ENCODE measurements around the gene CRP.

DNA sequence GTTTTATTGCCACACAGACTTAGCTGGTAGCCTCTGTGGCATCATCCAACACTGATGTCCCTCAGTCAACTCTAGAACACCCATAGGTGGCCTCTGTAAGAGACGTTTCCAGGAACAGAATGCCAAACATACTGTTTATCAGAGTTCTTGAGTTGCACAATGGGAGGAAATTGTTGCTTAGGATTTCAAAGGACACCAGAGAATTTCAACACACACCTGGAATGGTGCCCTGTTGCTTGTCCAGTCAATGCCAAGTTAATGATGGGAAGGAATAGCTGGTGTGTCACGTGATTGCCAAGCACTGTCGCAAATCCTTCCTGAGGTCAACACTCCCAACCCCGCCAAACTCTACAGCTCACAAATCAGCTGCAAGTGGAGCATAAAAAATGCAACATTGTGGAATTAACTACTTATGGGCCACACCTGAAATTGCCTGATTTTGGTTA is 37.8 kb upstream of the CRP start:
- TF ChIP-seq, protein P1, sequence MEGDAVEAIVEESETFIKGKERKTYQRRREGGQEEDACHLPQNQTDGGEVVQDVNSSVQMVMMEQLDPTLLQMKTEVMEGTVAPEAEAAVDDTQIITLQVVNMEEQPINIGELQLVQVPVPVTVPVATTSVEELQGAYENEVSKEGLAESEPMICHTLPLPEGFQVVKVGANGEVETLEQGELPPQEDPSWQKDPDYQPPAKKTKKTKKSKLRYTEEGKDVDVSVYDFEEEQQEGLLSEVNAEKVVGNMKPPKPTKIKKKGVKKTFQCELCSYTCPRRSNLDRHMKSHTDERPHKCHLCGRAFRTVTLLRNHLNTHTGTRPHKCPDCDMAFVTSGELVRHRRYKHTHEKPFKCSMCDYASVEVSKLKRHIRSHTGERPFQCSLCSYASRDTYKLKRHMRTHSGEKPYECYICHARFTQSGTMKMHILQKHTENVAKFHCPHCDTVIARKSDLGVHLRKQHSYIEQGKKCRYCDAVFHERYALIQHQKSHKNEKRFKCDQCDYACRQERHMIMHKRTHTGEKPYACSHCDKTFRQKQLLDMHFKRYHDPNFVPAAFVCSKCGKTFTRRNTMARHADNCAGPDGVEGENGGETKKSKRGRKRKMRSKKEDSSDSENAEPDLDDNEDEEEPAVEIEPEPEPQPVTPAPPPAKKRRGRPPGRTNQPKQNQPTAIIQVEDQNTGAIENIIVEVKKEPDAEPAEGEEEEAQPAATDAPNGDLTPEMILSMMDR (IDR thresholded peaks at IDR 0.05): no peak
- TF ChIP-seq POLR2A (IDR thresholded peaks at IDR 0.05; ENCODE audit: low read depth): no peak
- TF ChIP-seq EP300 (IDR thresholded peaks at IDR 0.05): peak; percentile 71
